ENCODE data around the gene SIGLEC8.
A peak's percentile ranks its signal among the peaks of the same experiment; 100 is the strongest.

GRCh38 chr19:51422053-51422448 lies 36.2 kb downstream of the SIGLEC8 start:
- peak; percentile 79 for TF ChIP-seq ZNF24 (IDR thresholded peaks at IDR 0.05)
- TF ChIP-seq NFIC (IDR thresholded peaks at IDR 0.05) = no peak
- TF ChIP-seq HDAC2 (IDR thresholded peaks at IDR 0.05) = no peak
- TF ChIP-seq SAFB2 (IDR thresholded peaks at IDR 0.05; ENCODE audit: borderline replicate concordance, low read depth, low read length, severe bottlenecking) = no peak
- peak; percentile 96 for TF ChIP-seq CTCF (IDR thresholded peaks at IDR 0.05 in 2 of 3, conservative IDR thresholded peaks at IDR 0.05 in 1 of 3; ENCODE audit: insufficient read depth in 2 of 3, low read depth in 1 of 3, low read length in 3 of 3)
- TF ChIP-seq PRPF4 (IDR thresholded peaks at IDR 0.05; ENCODE audit: insufficient read depth, low read depth, low read length, poor library complexity, severe bottlenecking) = no peak

Data from K562 (cell line).